GDM1 (cell line): ENCODE data around the gene PLEKHA7.

Experiments
- DNase-seq: peaks from one replicate; lab custom pipeline; 2025; lab: John Stamatoyannopoulos, UW

Gene PLEKHA7

GRCh38 chr11:16738193-16738946, 275.8 kb downstream of the PLEKHA7 start, which contains the start of gene C11orf58:
TSS of gene C11orf58 (plus strand) at chr11:16738647. CDS start at chr11:16738779, 132 bp downstream.
- peak; percentile 89 for DNase-seq

GRCh38 chr11:16737818-16738192, 276.4 kb downstream of the PLEKHA7 start:
- DNase-seq = no peak
